Smooth muscle cell (in vitro differentiated cells): ENCODE results near the gene C1QTNF5. TPM values are rescaled to one million over a fixed set of nuclear protein-coding genes. Genes with fewer than 3 reads are reported as not detected.
"Not testable (repeated sequence)": the region's sequence is repeated elsewhere in the genome, so short reads cannot be mapped to it uniquely, and the experiment has no call there.

Experiments used
- DNase-seq: peaks from one replicate; lab custom pipeline; 2025; ENCODE audit not compliant: unreplicated experiment; lab: John Stamatoyannopoulos, UW
- H2AFZ ChIP-seq: fragments of 200-600 bp; sonication (generic); 2 replicates; pipeline ENCODE4 v1.6.0; 2016; ENCODE audit warnings: antibody characterized with exemption, low read depth, mild to moderate bottlenecking
- H3F3A ChIP-seq: fragments of 200-600 bp; sonication (generic); 2 replicates; pipeline ENCODE4 v1.6.0; 2017; ENCODE audit warnings: antibody characterized with exemption, low read depth
- H3K27ac ChIP-seq: fragments of 200-600 bp; sonication (generic); 2 replicates; pipeline ENCODE4 v1.5.1; 2016; ENCODE audit warnings: low read depth, mild to moderate bottlenecking
- H3K27me3 ChIP-seq: fragments of 200-600 bp; sonication (generic); 2 replicates; pipeline ENCODE4 v1.6.1; 2016; ENCODE audit warnings: low read depth, mild to moderate bottlenecking
- H3K36me3 ChIP-seq: fragments of 200-600 bp; sonication (generic); 2 replicates; pipeline ENCODE4 v1.5.1; 2016; ENCODE audit warnings: low read depth
- H3K4me1 ChIP-seq: fragments of 200-600 bp; sonication (generic); 2 replicates; pipeline ENCODE4 v1.5.1; 2016; ENCODE audit warnings: low read depth
- H3K4me2 ChIP-seq: fragments of 200-600 bp; sonication (generic); 2 replicates; pipeline ENCODE4 v1.6.0; 2016; ENCODE audit warnings: mild to moderate bottlenecking
- H3K4me3 ChIP-seq: fragments of 200-600 bp; sonication (generic); 2 replicates; pipeline ENCODE4 v1.5.1; 2016; ENCODE audit warnings: mild to moderate bottlenecking
- H3K79me2 ChIP-seq: fragments of 200-600 bp; sonication (generic); 2 replicates; pipeline ENCODE4 v1.6.0; 2016; ENCODE audit warnings: low read depth, mild to moderate bottlenecking
- H3K9ac ChIP-seq: fragments of 200-600 bp; sonication (generic); 2 replicates; pipeline ENCODE4 v1.6.0; 2016; ENCODE audit warnings: low read depth
- H3K9me3 ChIP-seq: fragments of 200-600 bp; sonication (generic); replicated peaks from 2 replicates; pipeline ENCODE4 v1.5.1; 2016; ENCODE audit warnings: low read depth
- H4K20me1 ChIP-seq: fragments of 200-600 bp; sonication (generic); 2 replicates; pipeline ENCODE4 v1.6.0; 2016; ENCODE audit warnings: low read depth
- WGBS: methylation state at CpG from one replicate; pipeline ENCODE4 v1.1.7; 2016; ENCODE audit warnings: low lambda C conversion rate; 5-methylcytosine and 5-hydroxymethylcytosine counted together
- polyA plus RNA-seq: library from polyadenylated mRNA; unstranded; fragments of >200 nt; fragmentation: Nextera tagmentation; extraction: Ambion mirVana; gene quantifications from 2 replicates; pipeline ENCODE4 v1.2.1, GENCODE V29; 2016
- total RNA-seq: library from RNA; depleted of rRNA; stranded (reverse); fragments of >200 nt; gene quantifications from 2 replicates; pipeline ENCODE4 v1.2.3, GENCODE V29; 2014
- TF ChIP-seq, protein P1 (sequence below): fragments of 200-600 bp; sonication (generic); IDR thresholded peaks from 2 replicates; pipeline ENCODE4 v1.5.1; 2017; ENCODE audit warnings: borderline replicate concordance, mild to moderate bottlenecking, antibody characterized with exemption; ENCODE audit not compliant: insufficient read depth, poor library complexity, severe bottlenecking

The C1QTNF5 gene
- total and polyA plus RNA-seq, 2 experiments from 2014 or later, result 7.0 to 7.2 TPM

DNA sequence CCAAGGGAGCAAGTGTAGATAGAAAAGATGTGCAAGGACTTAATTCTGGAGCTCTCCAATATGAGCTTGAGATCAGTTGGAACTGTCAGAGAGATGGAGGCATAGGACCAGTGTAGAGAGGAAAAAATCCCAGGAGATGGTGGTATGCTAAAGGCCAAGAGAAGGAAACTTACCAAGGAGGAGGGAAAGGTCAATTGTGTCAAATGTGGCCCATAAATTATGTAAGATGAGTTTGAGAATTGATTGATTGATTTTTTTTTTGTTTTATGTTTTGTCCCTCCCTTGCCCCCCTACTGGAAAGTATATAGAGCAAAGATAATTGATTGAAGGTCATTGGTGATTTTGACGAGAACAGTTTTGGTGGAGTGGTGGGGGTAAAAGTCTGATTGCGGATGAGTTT is 43.6 kb upstream of the C1QTNF5 start:
- H3K36me3 ChIP-seq, result no peaks in the 10 kb centered on the region
- no peaks in the 10 kb centered on the region for H3F3A ChIP-seq
- no peaks in the 10 kb centered on the region for H4K20me1 ChIP-seq
- TF ChIP-seq, protein P1, sequence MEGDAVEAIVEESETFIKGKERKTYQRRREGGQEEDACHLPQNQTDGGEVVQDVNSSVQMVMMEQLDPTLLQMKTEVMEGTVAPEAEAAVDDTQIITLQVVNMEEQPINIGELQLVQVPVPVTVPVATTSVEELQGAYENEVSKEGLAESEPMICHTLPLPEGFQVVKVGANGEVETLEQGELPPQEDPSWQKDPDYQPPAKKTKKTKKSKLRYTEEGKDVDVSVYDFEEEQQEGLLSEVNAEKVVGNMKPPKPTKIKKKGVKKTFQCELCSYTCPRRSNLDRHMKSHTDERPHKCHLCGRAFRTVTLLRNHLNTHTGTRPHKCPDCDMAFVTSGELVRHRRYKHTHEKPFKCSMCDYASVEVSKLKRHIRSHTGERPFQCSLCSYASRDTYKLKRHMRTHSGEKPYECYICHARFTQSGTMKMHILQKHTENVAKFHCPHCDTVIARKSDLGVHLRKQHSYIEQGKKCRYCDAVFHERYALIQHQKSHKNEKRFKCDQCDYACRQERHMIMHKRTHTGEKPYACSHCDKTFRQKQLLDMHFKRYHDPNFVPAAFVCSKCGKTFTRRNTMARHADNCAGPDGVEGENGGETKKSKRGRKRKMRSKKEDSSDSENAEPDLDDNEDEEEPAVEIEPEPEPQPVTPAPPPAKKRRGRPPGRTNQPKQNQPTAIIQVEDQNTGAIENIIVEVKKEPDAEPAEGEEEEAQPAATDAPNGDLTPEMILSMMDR, result no peak
- no peak for DNase-seq
- no peak overlapping the region for H3K27ac ChIP-seq
- peaks cover 14% of the 10 kb centered on the region for H3K4me1 ChIP-seq
- H3K27me3 ChIP-seq, result peaks cover 7% of the 10 kb centered on the region
- H3K79me2 ChIP-seq, result no peaks in the 10 kb centered on the region
- H3K4me3 ChIP-seq, result no peak overlapping the region
- H2AFZ ChIP-seq, result no peak overlapping the region
- WGBS, result 85% methylated on average over 2 of the region's 2 CpGs
- no peaks in the 10 kb centered on the region for H3K9me3 ChIP-seq
- no peak overlapping the region for H3K9ac ChIP-seq
- H3K4me2 ChIP-seq, result no peak overlapping the region

DNA sequence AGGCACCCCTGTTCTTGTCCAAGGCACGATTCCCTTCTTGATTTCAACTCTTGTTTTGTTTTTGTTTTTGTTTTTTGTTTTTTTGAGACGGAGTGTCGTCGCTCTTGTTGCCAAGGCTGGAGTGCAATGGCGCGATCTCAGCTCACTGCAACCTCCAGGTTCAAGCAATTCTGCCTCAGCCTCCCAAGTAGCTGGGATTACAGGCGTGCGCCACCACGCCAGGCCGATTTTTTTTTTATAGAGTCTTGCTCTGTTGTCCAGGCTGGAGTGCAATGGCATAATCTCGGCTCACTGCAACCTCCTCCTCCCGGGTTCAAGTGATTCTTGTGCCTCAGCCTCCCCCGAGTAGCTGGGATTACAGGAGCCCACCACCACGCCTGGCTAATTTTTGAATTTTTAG is 41.8 kb upstream of the C1QTNF5 start:
- not testable (repeated sequence) for H3K27me3 ChIP-seq, H3F3A ChIP-seq, H3K9me3 ChIP-seq, H3K36me3 ChIP-seq, H4K20me1 ChIP-seq, H3K79me2 ChIP-seq, DNase-seq, H3K27ac ChIP-seq, H3K4me3 ChIP-seq
- peak overlapping the region; percentile 93 for H3K4me2 ChIP-seq
- peaks cover 29% of the 10 kb centered on the region for H3K4me1 ChIP-seq
- H2AFZ ChIP-seq, result peak overlapping the region; percentile 15
- WGBS, result 92% methylated on average over 14 of the region's 14 CpGs
- H3K9ac ChIP-seq, result peak overlapping the region; percentile 83

DNA sequence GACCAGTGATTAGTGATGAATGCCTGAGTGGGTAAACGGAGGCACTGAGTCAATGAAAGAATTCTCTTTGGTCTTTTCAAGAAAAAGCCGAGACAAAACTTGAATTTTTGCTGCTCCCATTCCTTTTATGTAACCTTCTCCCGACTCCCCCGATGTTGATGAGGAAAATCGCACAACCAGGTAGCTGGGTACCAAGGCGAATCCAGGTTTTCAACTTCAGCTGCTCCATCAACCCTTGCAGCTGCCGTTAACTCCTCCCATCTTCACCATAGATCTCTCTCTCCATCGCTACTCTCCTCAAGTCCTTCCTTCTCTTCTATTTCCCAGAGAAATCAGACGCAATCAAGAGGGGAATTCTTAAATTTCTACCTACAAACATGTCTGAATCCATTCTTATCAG is 41.4 kb upstream of the C1QTNF5 start:
- Histone ChIP-seq H3K9me3 (no peaks in the 10 kb centered on the region), H3K36me3 (no peaks in the 10 kb centered on the region), H4K20me1 (no peaks in the 10 kb centered on the region), H3K4me3 (peak overlapping the region; percentile 60), H3K9ac (peak overlapping the region; percentile 83), H3K4me1 (peaks cover 29% of the 10 kb centered on the region), H3K79me2 (no peaks in the 10 kb centered on the region), H3F3A (no peaks in the 10 kb centered on the region), H3K4me2 (peak overlapping the region; percentile 93), H2AFZ (peak overlapping the region; percentile 15), H3K27ac (peak overlapping the region; percentile 3), H3K27me3 (peaks cover 7% of the 10 kb centered on the region)
- DNase-seq, result no peak
- TF ChIP-seq, protein P1, result no peak
- WGBS, result 18% methylated on average over 9 of the region's 9 CpGs

DNA sequence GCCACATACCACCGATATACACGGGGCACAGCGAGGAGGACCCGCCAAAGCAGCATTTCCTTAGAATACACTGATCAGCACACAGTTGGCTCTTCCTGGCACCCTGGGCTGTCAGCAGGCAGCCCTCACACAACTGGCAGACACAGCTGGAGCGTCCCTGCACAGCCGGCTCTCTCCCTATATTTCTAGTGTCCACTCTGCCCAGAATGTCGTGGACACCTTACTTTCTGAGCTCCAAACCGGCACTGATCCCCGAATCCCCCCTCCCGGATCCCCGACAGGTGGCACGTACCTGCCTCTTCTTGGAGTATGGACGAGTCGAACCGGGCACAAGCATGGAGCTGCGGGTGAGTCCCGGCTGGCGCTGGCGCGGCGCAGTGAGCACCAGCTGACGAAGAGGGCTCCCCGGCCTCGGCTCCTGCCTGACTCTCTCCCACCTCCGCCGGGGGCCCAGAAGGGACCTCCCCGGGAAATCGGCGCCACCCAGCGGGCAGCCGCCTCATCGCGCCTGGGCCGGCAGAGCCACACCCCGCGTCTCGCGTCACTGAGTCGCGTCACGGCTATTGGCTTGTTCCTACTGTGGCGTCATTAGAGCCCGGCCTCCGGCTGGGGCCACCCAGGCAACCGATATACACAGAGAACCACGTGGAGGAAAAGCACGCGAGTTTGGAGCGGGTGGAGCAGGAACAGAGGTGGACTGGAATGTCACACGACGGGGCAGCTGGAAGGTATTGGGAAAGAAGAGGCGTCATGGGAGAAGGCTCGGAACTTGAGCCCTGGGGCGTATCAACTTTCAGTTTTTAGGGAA is 40.7 kb upstream of the C1QTNF5 start, which contains the start of gene USP2:
Gene USP2, minus strand, starts transcription at position 510 of the 808 bp plus-strand sequence. CDS start 8,210 bp downstream, outside the sequence.
- no peaks in the 10 kb centered on the region for H3K36me3 ChIP-seq
- 1% methylated on average over 53 of the region's 54 CpGs for WGBS

More for the DNA sequence above, 40.7 kb upstream of the C1QTNF5 start, which contains the start of gene USP2:
- Histone ChIP-seq H3F3A (no peaks in the 10 kb centered on the region), H4K20me1 (no peaks in the 10 kb centered on the region), H3K9ac (peak within 1 kb of the TSS; percentile 83), H3K4me1 (peaks cover 35% of the 10 kb centered on the region), H2AFZ (peak within 1 kb of the TSS; percentile 85), H3K9me3 (no peaks in the 10 kb centered on the region), H3K4me2 (peak within 1 kb of the TSS; percentile 93), H3K27ac (peak within 1 kb of the TSS; percentile 27), H3K79me2 (no peaks in the 10 kb centered on the region), H3K4me3 (peak within 1 kb of the TSS; percentile 60), H3K27me3 (peaks cover 7% of the 10 kb centered on the region)
- TF ChIP-seq, protein P1, result peak; percentile 66
- peak; percentile 94 for DNase-seq
